HG02759 (cell line): Measurements from ENCODE around the gene PSMD13.
"Not testable (repeated sequence)": the region's sequence is repeated elsewhere in the genome, so short reads cannot be mapped to it uniquely, and the experiment has no call there.

Experiments
- ATAC-seq: cut with Tn5 transposase; IDR thresholded peaks from one replicate; pipeline ENCODE4 v1.9.1; 2021; ENCODE audit warnings: mild to moderate bottlenecking, moderate library complexity; ENCODE audit not compliant: unreplicated experiment

Gene PSMD13

GRCh38 chr11:285894-286220 lies 49.1 kb downstream of the PSMD13 start:
- no peak for ATAC-seq

DNA sequence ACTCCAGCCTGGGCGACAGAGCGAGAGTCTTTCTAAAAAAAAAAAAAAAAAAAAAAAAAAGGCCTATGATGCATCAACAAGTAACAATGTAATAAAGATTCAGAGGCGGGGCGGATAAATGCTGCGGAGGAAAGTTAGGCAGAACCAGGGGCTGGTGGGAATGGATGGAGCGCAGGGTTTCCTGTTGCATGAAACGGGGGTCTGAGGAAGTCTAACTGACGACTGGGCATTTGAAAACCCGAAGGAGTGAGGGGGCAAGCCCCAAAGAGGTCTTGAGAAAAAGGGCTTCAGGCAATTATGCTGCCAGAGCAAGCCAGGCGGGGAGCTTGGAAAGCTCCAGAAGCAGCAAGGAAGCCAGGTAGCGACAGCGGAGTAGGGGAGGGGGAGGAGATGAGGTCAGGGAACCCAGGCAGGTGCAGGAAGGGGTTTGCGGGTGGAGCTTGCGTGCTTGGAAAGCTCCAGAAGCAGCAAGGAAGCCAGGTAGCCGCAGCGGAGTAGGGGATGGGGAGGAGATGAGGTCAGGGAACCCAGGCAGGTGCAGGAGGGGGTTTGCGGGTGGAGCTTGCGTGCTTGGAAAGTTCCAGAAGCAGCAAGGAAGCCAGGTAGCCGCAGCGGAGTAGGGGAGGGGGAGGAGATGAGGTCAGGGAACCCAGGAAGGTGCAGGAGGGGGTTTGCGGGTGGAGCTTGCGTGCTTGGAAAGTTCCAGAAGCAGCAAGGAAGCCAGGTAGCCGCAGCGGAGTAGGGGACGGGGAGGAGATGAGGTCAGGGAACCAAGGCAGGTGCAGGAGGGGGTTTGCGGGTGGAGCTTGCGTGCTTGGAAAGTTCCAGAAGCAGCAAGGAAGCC lies 50.4 kb downstream of the PSMD13 start:
- not testable (repeated sequence) for ATAC-seq

DNA sequence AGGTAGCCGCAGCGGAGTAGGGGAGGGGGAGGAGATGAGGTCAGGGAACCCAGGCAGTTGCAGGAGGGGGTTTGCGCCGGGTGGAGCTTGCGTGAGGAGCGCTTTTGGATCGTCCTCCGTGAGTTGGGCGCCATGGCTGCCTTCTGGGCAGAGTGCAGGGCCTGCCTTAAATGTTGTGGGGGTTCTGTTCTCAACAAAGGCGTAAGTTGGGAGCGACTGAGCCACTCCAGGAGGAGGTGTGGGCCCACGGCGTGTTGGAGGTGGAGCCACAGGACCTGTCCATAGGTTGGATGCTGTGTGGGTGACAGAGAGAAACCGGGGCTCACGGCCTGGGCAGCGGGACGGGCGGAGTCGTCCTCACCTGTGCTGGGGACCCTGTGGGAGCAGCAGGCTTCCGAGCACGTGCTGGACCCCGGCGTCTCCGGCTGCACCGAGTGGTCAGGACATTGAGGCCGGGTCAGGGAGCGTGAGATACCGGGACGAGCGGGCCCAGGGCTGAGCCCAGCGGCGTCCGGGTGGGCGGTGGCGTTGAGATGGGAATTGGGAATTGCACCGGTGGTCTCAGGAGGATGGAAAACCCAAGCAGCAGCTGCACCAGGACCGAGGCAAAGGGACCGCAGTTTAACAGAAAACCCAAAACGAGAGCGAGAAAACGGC lies 51.2 kb downstream of the PSMD13 start:
- no peak for ATAC-seq

DNA sequence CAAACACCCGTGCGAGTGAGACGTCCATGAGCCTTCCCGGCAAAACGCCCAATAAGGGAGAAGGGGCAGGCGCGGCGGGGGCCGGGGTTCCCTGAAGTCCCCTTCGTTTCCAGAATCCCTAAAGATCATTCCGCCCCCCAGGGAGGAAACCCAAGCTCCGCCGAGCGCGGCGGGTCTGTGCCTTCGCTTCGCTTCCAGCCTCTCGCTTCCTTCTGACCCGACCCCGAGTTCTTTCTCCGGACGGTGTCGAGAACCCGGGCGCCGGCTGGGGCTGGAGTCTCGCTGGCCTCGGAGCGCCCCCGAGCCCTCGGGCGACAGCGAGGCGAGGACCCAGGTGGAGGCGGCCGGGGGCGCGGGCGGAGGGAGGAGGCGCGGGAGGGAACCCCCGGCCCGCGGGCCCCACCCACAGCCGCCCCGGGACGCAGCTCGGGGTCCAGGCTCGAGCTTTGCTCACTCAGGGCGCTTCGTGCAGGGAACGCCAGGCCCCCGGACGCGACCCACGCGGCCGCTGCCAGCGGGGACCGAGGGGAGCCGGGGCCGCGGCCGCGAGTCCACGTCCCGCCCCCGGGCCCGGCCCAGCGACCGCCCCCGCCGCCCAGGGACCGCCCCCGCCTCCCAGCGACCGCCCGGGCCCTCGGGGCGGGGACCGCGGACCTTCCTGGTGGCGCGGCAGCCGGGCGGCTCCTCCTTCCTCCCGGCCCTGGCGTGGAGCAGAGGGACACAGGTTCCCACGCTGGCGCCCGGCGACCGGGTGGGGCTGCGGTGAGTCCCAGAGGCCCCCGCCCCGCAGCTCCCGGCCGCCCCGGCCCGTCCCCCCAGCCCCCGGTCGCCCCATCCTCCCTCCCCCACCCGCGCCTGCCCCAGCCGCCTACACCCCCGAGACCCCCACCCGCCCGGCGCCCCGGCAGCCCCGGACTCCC lies 52.0 kb downstream of the PSMD13 start, which contains the start of gene PGGHG:
PGGHG (plus strand) TSS at position 649 of the 920 bp plus-strand sequence. CDS start 691 bp downstream, outside the sequence.
- peak; percentile 76 for ATAC-seq

GRCh38 chr11:289398-289711 lies 52.6 kb downstream of the PSMD13 start:
- ATAC-seq: no peak

DNA sequence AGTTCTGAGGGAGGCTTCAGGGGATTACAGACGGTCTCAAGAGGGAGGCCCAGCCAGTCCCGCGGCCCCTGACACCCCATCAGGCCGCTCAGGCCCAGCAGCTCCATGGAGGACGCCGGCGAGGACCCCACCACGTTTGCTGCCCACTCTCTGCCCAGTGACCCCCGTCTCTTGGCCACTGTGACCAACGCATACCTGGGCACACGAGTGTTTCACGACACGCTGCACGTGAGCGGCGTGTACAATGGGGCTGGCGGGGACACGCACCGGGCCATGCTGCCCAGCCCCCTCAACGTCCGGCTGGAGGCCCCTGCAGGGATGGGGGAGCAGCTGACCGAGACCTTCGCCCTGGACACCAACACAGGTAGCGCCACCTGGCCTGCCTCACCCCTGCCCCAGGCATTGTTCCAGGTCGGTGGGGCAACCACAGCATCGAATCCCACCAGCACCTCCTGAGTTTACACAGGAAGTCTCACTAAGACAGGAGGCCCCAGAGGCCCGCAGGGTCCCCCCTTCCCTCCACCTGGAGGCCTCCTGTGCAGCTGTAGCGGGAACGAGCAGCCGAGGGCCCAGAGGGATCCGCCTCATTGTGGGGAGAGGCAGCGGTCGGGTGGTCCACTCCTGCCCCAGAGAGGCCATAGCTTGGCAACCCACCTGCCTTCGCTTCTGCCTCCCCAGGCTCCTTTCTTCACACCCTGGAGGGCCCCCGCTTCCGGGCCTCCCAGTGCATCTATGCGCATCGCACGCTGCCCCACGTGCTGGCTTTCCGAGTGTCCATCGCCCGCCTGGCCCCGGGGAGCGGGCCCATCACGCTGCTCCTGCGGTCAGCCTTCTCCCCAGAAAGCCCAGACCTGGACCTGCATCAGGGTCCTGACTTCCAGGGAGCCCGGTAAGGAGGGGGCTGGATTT lies 53.2 kb downstream of the PSMD13 start:
- no peak for ATAC-seq

DNA sequence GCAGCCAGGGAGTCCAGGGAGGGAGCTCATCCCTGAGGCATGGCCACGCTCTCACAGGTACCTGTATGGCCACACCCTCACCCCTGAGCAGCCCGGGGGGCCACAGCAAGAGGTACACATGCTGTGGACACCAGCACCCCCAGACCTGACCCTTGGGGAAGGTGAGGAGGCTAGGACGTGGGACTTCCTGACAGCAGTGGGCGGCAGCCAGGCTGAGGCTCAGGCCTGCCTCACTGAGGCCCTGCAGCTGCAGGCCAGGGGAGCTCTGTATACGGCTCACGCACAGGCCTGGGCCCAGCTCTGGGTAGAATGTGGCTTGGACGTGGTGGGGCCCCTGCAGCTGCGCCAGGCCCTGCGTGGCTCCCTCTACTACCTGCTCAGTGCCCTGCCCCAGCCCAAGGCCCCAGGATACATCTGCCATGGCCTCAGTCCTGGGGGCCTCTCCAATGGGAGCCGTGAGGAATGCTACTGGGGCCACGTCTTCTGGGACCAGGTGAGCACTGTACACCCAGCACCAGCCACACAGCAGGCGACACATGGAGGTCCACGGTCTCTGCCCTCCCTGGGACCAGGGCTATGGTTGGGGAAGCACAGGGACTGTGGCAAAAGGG lies 54.0 kb downstream of the PSMD13 start:
- ATAC-seq: no peak

GRCh38 chr11:291281-292210 lies 54.8 kb downstream of the PSMD13 start:
- no peak for ATAC-seq

GRCh38 chr11:292211-293121 lies 55.7 kb downstream of the PSMD13 start:
- ATAC-seq: no peak

GRCh38 chr11:293271-293851 lies 56.6 kb downstream of the PSMD13 start:
- ATAC-seq: no peak

GRCh38 chr11:293852-294661 lies 57.3 kb downstream of the PSMD13 start:
- ATAC-seq: no peak

DNA sequence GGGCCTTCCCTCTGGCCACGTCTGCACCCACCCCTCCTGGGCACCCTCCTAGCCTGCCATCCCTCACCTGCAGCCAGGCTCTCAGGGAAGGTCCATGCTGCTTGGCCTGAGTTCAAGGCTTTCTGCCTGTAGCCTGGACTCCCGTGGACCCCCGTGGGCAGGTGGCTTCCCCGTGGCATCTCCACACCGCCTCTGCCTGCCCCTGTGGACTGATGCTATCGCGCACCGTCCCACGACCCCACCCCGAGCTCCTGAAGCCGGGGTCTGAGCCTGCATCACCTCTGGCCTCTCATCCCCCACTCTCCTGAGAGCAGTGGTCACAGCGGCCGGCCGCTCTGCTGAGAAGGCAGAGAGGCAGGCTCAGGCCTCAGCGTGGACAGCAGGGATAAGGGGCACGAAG lies 58.0 kb downstream of the PSMD13 start:
- ATAC-seq: no peak

DNA sequence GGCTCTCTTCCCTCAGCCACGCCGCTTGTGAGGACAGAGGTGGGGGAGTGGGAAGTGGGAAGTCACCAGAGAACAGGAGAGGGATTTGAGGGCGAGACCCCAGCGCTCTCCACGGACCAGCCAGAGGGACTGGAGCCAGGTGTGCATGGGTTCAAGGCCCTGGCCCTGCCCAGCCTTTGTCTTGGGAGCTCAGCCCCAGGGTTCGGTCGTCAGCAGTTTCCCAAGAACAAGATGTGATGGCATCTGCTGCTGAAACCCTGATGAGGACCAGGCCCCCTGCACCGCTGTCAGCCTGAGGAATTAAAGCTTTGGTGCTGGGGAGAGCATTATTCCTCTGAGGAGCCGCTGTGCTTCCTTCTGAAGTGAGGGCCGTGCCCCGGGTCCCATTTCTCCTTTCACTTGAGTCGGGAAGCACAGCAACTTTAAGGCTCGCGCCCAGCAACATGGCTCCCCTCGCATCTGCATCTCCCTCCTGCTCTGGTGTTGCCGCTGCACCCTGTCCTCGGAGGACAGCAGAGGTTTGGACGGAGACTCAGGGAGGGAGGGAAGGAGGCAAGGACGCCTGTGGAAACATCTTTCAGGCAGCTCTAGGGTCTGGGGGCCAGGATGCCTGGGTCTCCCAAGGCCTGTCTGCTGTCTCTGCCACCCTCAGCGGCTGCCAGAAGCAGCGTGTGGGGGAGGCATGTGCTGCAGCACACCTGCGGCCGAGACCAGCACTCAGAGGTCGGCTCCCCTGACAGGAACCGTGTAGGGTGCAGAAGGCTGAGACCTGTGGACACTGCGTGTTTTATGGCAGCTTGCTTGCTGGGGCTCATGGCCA lies 58.8 kb downstream of the PSMD13 start:
- ATAC-seq: no peak

- no peak for ATAC-seq
Observed at GRCh38 chr11:296171-297050, 59.6 kb downstream of the PSMD13 start.

DNA sequence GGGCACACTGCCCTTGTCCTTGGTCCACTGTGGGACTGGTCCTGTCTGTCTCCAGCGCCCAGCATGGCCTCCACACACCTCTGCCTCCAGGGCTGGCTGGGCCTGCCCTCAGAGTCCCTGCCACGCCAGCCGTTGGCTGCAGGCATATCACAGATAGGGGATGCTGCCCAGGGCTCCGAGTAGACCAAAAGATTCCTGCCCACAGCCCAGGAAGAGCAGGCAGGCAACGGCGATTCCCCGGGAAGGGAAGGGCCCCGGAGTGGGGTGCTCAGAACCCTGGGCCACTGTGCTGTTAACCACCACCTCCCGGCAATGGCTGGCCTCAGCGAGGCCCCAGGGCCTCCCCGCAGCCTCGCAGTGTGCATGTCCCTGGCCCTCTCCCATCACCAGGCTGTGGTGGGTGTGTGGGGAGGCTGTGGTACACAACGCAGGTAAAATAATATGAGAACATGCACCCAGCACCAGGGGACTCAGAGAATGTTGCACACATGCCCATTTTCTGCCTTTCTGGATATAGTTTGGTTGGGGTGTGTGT lies 60.3 kb downstream of the PSMD13 start:
- ATAC-seq: no peak
